ENCODE results near the gene NECAP2.
A peak's percentile ranks its signal among the peaks of the same experiment; 100 is the strongest.

NECAP2 gene, protein sequence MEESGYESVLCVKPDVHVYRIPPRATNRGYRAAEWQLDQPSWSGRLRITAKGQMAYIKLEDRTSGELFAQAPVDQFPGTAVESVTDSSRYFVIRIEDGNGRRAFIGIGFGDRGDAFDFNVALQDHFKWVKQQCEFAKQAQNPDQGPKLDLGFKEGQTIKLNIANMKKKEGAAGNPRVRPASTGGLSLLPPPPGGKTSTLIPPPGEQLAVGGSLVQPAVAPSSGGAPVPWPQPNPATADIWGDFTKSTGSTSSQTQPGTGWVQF

DNA sequence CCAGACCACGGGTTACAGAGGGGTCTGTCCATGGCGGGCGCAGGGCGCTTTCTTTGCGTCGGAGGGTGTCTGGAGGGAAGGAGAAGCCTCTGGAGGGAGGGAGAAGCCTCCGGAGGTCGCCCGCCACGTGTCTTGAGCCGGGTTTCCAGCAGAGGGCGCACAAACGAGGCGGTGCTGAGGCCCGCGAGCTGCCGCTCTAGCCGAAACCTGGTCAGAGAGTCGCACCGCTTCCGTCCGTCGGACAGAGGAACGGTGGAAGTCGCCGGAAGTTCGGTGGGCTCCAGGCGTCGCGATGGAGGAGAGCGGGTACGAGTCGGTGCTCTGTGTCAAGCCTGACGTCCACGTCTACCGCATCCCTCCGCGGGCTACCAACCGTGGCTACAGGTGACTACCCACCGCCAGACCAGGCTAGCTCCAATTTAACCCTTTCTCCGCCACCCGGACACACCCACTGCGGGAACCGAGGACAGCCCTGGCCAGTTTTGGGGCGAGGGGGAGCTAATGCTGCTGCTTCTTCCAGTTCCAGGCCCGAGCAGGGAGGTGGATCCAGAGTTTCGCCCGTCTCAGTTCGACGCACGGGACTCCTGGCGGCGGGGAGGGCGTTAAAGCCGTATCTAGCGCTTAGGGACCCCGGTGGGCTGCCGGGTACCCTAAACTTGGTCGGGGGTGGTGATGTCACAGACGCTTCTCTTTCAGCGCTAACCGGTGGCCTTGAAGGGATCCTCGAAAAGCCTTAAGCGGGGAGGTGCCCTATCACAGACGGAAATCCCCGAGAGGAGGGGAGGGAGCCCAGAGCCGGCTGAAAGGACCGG, at the start of gene NECAP2:
Gene NECAP2, plus strand, starts transcription at position 255 of the 812 bp plus-strand sequence. Its CDS starts 38 bp downstream, at position 293.
- DNase-seq, result peak; percentile 92

DNA sequence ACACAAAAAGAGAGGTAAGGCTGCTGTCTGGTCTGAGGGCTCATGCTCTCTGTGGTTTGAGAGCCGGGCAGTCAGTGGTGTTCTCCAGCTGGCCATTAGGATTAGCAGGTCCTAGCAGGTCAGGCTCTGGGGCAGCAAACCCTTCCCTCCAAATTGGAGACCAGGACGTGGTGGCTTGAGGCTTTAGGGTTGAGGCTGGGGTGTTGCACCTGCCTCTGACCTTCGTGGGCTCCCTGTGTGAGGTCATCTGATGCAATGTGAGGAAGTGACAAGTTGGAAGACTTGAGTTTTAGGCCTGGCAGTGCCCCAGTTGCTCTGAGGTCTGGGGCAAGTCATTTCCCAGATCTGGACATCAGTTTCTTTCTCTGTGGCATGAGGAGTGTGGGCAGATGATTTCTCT, 49.1 kb upstream of the NECAP2 start:
- DNase-seq, result no peak

DNA sequence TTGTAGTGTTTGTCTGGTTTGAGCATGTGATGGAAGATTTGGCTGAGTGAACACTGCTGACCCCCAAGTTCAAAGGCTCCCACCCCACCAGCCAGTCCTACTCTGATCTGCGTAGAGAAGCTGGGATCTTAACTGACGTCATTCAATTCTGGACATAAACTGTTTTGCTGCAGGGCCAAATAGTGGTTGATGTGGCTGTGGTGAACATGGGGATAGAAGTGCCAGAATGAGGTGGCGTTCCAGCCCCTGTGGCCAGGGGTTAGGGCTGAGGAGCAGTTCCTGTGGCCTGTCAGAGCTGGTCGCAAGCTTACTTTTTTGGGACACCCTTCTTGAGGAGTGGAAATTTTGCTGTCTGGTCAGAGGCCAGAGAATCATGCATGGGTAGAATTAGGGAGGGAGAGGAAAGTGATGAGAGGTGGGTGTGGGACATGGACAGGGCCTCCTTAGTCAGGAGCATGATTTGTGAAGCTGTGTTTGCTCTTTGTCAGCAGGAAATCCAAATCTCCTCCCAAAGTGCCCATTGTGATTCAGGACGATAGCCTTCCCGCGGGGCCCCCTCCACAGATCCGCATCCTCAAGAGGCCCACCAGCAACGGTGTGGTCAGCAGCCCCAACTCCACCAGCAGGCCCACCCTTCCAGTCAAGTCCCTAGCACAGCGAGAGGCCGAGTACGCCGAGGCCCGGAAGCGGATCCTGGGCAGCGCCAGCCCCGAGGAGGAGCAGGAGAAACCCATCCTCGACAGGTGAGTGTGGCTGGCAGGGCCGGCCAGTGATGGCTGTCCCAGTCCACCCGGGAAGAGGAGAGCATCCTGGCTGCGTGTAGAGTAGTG, 47.6 kb upstream of the NECAP2 start:
- DNase-seq, result no peak

DNA sequence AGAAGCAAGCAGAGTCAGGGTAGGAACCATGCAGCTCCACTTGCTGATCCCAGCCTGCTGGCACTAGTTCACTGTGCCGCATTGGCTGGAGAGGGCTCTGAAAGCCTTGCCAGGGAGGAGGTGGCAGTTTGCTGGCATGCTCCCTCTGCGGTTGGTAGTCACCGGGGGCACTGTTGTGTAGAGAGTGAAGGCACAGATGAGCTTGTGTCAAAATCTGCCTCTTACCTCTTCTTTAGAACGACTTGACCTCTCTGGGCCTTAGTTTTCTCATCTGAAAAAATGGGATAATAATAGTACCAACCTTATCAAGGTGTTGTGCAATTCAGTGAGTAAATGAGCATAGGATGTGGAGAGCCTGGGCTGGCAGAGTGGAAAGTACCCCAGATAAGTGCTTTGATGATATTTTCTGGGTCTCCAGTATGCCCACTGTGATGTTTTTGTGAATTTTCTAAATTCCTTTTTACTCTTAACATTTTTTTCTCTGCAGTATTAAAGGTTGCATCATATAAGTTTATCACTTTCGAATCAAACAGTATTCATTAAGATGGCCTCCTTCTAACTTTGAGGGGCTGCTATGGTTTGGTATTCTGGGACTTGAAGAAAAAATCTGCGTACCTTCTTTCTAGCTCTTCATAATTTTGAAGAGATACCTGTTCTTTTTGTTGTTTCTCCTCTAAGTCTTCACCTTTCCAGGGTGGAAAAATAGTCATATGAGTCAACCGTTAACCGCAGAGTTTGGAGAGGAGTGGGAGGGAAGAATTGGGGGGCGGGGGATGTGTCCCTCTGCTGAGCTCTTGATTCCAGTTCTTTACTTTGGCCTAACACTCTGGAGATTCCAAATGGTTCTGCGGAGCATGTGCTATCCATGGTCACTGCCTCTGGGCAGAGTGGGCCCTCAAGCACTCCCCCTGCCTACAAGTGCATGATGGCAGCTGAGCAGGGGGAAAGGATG, 46.7 kb upstream of the NECAP2 start:
- DNase-seq, result no peak

DNA sequence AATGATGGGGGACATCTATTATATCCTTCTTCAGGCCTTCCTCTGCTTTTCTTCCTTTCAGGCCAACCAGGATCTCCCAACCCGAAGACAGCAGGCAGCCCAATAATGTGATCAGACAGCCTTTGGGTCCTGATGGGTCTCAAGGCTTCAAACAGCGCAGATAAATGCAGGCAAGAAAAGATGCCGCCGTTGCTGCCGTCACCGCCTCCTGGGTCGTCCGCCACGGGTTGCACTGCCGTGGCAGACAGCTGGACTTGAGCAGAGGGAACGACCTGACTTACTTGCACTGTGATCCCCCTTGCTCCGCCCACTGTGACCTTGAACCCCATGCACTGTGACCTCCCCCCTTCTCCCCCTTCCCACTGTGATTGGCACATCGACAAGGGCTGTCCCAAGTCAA, 45.5 kb upstream of the NECAP2 start:
- DNase-seq, result no peak

DNA sequence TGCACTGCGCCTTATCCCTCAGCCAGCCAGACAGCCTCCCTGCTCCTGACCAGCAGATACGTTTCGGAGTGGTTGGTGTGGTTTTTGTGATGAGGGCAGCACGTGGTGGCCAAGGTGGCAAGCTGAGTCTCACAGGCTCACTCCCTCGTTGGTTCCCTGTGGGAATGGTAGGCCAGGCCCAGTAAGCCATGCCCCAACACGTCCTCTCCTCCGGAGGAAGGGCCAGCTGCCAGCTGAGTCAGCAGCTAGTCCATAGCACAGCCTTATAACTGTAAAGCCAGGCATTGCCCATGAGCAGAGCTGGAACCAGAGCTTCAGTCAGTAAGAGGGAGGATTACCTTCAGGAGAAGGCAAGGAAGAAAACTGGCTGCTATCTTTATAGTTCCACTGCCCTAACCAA, 43.9 kb upstream of the NECAP2 start:
- DNase-seq, result peak; percentile 89

DNA sequence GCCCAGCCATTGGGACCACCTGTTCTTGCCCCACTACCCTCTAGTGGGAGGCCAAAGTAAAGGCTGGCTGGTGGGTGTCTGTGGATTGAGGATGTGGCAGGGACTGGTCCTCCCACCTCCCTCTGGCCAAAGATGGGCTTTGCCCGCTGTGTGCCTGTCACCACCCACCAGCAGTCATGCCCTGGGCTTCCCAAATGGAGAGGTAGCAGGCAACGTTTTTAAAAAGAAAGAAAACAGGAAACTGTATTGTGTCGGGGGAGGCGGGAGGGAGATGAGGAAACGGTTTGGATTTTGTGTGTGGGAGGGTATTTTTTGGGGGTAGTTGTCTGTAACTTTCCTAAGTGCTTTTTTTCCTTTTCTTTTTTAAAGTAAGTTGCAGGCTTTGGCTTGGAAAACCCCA, 43.4 kb upstream of the NECAP2 start:
- DNase-seq, result no peak

DNA sequence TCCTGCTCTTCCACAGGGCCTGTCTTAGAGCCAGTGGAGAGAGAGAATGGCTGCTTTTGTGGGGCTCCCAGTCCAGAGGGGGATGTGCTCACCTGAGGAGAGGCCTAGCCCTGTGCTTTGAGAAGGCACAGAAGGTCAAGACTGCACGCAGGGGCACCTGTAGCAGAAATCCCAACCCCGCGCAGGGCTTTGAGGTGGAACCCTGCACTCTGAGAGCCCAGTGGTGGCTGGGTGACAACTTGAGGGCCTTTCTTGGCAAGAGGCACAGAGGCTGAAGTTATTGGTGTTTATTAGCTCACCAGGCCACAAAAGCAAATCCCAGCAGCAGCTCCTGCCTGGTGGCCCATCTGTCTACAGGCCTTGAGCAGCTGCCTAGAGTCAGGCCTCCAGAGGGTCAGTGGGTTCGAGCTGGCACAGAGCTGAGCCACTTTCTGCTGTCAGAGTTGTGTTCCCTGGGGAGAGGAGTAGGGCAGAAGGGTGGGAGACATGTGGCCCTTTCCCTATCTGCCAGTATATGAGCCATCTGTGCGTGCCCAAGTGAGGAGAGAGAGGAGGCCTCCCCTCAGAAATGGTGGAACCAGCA, 42.1 kb upstream of the NECAP2 start:
- peak; percentile 97 for DNase-seq

DNA sequence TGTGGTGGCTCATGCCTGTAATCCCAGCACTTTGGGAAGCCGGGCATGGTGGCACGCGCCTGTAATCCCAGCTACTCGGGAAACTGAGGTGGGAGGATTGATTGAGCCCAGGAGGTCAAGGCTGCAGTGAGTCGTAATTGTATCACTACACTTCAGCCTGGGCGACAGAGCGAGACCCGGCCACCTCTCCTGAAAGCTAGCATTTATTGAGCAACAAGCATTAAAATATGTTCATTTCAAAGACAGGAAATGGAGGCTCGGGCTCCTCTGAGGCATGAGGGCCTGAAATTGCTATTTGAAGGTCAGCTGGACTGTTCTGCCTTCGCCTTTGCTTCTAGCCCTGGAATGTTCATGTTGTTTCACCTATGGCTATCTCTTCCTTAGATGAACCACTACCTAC, 37.8 kb upstream of the NECAP2 start:
- DNase-seq, result no peak

DNA sequence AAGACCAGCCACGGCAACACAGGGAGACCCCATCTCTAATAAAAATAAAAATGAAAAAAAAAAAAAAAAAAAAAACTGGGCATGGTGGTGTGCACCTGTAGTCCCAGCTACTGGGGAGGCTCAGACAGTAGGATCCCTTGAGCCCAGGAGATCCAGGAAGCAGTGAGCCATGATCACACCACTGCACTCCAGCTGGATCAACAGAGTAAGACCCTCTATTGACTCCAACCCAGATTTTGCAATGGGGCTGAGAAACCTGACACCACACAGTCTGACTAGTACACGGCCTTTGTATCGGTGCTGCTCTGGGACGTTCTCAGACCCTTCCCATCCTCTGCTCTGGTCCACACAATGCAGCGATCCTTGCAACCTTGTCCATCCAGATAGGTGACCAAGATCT, 35.1 kb upstream of the NECAP2 start:
- DNase-seq, result no peak

DNA sequence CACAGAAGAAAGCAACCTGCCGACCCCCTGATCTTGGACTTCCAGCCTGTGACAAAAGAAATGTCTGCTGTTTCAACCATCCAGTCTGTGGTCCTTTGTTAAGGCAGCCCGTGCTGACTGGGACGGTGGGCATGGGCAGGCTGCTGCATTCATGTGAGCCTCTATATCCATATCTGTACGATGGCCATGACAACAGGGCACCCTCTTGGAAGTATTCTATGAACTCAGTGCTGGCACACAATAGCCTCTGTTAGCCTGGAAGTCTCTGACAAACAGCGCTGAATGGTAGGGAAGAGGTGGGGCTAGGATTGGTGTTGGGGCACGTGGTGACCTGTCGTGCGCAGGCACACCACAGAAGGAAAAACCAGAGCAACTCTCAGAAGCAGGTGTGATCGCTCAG, 33.7 kb upstream of the NECAP2 start:
- DNase-seq, result no peak

DNA sequence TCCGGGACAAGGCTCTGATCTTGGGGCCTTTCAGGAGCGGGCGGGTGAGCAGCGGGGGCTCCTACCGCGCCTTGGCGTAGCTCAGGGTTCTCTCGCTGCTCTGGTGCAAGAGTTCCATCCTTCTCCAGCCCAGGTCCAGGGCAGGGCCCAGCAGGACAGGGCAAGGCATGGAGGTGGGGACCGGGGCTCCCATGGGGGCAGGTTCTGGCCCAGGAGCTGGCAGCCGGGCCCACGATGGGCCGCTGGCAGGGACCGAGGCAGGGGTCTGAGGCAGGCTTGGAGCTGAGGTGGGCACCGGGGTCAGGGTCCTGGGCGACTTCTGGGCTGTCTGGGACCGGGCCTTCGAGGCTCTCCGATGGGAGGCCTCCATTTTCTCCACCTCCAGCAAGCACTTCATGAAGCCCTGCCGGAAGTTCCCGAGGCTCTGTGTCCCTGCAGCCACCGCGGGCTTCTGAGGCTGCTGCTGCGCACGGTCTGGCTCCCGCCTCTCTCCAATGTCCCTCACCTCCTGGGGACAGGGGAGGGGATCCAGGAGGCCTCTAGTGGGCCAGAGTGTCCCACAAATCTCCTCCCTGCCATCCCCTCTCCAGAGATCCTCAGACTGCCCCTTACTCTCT, 30.9 kb upstream of the NECAP2 start:
- DNase-seq, result no peak

DNA sequence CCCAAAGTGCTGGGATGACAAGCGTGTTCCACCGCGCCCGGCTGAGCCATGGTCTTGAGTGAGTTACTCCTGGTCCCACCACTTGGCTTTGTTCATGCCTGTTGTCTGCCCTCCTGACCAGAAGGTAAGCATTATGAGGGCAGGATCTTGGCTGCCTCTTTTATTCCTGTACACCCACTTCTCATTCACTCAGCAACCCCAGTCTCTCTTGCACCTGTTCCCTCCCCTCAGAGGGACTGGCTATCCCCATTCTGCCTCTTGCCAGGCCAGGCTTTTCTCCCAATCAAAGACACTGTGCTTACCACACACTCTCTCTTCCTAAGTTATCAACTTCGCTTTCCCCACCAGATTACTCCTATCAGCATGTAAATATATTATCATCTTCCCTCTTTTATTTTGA, 29.7 kb upstream of the NECAP2 start:
- no peak for DNase-seq

DNA sequence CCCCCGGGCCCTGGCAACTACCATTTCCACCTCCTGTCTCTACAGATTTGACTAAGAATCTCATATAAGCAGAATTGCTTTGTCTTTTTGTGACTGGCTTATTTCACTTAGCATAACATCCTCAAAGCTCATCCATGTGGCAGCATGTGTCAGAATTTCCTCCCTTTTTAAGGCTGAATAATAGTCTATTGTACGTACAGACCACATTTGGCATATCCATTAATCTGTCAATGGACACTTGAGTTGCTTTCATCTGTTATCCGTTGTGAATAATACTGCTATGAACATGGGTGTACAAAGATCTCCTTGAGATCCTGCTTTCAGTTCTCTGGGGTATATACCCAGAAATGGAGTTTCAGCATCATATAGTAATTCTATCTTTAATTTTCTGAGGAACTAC, 27.3 kb upstream of the NECAP2 start:
- DNase-seq, result no peak

DNA sequence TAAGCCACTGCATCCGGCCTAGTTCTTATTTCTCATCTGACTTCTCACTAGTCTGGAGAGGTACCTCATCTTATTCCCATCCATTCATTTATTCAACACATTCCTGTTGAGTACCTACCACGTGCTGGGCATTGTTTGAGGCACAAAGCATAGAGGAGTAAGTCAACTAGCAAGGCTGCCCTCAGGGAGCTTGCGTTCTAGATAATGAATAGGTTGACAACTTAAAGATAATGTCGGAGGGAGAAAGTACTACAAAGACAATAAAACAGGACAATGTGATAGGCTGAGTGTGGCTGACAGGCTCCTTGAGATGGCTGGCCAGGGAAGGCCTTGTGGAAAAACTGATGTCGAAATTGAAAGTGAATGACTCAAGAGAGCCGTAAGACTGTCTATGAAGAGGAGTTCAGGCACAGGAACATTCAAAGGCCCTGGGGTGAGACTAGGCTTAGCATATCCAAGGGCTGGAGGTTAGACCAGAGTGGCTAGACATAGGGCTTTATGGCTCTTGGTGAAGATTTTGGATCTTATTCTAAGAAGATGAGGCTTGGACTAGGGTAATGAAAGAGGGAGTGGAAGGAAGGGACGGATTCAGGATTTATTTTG, 21.6 kb upstream of the NECAP2 start:
- DNase-seq, result no peak

DNA sequence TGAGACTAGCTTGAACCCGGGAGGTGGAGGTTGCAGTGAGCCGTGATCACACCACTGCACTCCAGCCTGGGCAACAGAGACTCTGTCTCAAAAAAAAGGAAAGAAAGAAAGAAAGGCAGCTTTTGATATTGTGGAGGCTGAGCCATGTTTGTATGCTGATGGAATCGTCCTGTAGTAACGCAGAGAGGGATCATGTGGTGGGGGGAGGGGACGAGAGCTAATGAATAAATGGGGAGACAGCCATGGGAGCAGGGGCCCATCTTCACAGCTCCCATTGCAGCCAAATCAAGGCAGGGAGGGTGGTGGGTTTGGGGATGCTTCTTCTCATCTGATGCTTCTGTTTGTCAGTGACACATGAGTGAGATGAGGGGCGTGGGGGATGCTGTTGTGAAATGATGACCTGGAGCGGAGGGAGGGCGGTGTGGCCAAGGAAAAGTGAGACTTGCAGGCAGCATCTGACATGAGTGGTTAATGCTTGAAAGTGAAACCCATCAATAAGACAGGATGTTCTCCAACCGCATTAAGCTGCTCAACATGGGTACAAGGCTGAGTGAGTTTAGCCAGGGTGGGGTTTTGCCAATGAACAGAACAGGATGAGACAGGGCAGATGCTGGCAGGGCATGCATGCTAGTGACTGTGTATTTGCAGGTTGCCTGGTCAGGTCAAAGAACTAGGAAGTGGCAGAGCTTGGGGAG, 20.0 kb upstream of the NECAP2 start:
- DNase-seq, result no peak

DNA sequence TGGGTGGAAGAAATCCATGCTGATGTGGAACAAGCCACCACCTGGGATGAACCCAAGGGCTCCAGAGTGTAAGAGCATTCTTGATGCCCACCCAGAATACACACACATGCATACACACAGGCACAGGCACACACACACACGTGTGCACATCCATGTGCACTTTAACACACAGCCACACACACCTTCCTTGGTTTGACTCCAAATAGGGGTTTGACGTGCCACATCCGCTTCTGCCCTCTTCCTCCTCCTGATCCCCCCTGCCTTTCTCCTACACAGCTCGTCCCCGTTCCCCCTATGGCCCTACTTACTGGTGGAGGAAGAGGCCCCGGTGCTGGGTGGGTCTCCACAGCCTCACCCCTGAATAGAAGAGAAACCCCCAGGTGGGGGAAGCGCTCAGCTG, 19.3 kb upstream of the NECAP2 start:
- DNase-seq, result no peak

DNA sequence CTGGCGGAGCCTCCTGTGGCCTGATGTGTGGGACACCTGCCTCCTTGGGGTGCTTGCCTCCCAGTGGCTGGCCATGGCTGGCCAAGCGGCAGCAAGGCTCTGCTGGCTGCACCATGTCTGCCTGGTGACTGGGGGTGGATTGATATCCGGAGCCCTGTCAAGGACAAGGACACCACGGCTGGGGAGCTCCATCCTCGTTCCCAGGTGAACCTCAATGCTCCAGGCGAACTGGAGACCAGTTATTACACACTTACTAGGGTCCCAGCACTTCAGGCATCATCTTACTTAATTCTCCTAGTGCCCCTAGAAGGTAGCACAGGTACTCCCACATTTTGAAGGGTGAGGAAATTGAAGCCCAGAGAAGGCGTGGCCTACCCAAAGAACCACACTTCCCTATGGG, 18.5 kb upstream of the NECAP2 start:
- no peak for DNase-seq

DNA sequence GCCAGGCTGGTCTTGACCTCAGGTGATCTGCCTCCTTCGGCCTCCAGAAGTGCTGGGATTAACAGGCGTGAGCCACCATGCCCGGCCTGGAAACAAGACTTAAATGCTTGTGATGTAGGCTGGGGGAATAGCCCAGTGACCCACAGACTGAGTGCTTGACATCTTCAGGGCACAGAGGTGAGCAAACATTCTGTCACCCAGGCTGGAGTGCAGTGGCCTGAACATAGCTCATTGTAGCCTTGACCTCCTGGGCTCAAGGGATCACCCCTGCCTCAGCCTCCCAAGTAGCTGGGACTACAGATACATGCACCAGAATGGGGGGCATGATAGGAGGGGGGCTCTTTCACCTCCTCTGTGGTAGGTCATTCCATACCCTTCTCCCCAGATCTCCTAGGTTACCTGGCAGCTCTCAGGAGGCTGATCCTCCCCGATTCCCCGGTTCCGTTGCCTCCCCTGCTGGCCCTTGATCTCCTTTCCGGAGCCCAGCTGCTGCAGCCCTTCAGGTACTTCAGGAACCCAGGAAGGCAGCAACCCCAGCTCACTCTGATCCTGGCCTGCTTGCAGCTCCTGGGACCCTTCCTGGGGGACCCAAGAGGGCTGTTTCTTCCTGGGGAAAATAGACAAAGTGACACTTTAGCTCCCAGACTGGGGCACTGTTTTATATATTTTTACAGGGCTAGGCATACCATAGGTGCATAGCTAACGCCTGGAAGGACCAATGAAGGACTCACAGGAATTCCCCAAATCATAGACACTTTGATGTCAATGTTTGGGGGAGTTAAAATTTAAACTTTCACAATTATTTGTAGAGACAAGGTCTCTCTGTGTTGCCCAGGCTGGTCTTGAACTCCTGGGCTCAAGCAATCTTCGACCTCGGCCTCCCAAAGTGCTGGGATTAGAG, 15.1 kb upstream of the NECAP2 start:
- DNase-seq, result no peak

DNA sequence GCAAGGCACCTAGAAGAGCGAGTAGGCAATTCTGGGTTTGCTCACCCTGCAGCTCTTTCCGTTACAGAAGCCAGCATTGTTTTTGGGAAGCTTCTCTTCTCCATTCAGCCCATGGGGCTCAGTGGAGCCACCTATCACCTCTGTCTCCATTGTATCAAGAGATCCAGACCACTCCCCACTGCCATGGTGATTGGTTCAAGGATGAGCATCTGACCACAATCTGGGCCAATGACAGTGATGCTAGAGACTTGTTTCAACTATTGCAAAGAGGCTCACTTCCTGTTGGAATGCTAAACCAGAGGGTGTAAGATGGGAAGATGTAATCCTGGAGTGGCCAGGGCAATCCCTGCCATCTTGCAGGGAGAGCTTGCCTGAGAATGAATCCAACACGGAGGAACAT, 9.9 kb upstream of the NECAP2 start:
- no peak for DNase-seq
